Suppressor macrophage (primary cell): ENCODE measurements around the gene PLK4.
"Not testable (repeated sequence)": the region's sequence is repeated elsewhere in the genome, so short reads cannot be mapped to it uniquely, and the experiment has no call there.

Experiments
- DNase-seq, 4 experiments: peaks; one replicate each; pipeline ENCODE4 v3.0.0-alpha.2; 2020 to 2022

Gene PLK4

DNA sequence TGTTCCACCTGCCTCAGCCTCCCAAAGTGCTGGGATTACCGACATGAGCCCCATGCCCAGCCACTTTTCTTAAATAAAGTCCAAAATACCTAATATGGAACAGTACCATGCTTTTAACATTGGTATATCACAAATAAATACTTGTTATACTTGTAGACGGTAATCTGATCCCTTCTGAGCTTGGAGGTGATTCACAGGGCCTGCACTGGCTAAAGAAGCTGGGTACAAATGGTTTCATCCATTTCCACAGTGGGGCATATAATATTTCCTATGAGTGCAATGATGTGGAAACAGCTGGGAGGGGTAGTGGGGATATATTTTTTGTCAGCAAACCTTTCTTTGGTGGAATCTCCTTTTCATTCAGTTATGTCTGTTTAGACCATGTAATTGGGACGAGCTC lies 35.8 kb downstream of the PLK4 start:
- DNase-seq, result no peak

DNA sequence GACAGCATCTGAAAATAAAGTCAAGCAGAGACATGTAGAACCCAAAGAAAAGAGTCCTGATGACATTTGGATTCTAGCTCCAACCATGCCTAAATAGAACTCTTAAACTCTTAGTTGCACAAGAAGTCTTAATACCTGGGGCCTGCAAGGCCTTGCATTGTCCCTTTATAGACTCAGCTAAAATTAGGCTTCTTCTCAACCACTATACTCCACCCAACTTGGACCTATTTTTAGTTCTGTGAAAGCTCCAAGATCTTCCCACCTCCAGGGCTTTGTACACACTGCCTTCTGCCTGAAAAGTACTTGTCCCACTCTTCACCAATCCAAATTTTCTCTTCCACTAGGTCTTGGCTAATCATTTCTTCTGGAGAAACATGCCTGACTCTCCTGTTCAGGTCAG lies 36.5 kb downstream of the PLK4 start:
- DNase-seq, result no peak

DNA sequence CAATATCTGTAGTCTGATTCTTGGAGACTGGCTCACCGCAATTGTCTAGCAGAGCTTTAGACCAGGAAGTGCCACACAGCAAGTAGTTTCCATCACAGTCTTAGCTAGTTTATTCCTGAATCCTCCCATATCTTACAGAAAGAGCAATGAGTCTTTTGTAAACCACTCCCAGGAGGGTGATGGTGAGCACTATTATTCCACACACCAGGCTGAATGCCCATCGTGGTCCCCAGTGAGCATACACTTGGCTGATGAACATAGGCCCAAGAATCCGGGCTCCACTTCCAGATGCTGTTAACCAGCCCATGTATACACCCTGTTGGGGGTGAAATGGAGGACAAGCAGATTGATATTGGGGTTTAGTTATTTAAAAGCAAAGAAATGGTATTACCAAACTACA lies 39.8 kb downstream of the PLK4 start:
- DNase-seq, result no peak

DNA sequence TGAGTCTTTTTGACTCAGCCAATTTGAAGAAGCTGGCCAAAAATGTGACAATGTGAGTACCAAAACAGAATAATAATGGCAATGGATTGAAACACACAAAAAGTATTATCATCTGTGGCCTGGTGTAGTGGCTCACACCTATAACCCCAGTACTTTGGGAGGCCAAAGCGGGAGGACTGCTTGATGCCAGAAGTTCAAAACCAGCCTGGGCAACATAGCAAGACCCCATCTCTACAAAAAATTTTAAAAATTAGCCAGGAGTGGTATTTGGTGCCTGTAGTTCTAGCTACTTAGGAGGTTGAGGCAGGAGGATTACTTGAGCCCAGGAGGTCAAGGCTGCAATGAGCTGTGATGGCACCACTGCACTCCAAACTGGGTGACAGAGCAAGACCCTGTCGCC lies 41.5 kb downstream of the PLK4 start:
- DNase-seq, result no peak

DNA sequence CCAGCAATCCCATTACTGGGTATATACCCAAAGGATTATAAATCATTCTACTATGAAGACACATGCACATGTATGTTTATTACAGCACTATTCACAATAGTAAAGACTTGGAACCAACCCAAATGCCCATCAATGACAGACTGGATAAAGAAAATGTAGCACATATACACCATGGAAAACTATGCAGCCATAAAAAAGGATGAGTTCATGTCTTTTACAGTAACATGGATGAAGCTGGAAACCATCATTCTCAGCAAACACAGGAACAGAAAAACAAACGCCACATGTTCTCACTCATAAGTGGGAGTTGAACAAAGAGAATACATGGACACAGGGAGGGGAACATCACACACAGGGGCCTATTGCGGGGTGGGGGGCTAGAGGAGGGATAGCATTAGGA lies 45.0 kb downstream of the PLK4 start:
- not testable (repeated sequence) for DNase-seq

DNA sequence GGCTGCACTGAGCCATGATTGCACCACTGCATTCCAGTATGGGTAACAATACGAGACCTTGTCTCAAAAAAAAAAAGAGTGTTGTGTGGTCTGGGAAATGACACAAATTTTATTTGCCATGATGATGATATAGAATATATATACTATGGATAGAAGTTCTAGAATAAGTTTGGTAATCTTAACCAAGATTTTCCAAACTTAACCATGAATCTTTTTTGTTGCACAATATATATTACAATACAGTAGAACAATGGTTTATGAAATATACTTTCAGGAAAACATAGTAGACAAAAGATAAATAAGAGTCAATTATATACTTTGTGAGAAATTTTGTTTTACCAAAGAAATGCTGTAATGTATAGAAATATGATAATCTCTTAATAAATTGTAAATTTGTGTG lies 49.5 kb downstream of the PLK4 start:
- DNase-seq, result no peak

DNA sequence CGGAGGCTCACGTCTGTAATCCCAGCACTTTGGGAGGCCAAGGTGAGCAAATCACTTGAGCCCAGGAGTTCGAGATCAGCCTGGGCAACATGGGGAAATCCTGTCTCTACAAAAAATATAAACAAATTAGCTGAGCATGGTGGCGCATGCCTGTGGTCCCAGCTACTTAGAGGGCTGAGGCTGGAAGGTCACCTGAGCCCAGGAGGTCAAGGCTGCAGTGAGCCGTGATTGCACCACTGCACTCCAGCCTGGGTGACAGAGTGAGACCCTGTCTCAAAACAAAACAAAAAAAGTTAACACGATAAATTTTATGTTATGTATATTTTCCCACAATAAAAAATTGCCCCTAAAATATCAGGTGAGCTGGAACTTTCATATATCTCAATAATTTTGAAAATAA lies 51.1 kb downstream of the PLK4 start:
- not testable (repeated sequence) for DNase-seq

DNA sequence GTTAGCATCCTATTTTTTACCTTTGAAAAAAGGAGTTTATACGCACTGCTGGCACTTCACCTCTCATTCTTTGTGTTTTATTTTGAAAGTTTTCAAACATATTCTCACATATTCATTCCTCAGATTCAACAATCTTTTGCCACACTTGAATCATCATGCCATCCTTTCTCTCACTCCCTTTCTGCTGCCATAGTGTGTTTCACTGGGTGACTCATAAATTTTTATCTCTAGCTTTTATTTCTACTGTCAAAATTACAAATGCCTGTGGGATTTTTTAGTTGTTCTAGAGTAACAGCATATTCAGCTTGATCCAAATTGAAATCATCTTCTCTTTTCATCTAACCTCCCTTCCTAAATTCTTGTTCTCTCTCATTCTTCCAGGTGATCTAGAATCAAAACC lies 56.3 kb downstream of the PLK4 start:
- DNase-seq, result no peak
